T-helper 9 cell (primary cell): ENCODE measurements around the gene FRMD4A.
"Not testable (repeated sequence)": the region's sequence is repeated elsewhere in the genome, so short reads cannot be mapped to it uniquely, and the experiment has no call there.

Experiments
- DNase-seq: peaks from one replicate; pipeline ENCODE4 v3.0.0-alpha.2; 2020

The FRMD4A gene

GRCh38 chr10:13902868-13903587 is 427.7 kb downstream of the FRMD4A start:
- no peak for DNase-seq

- DNase-seq = no peak
These were observed 430.8 kb downstream of the FRMD4A start for GRCh38 chr10:13899941-13900340.

GRCh38 chr10:13896146-13896545 is 434.6 kb downstream of the FRMD4A start:
- DNase-seq = not testable (repeated sequence)

GRCh38 chr10:13894412-13895093 is 436.2 kb downstream of the FRMD4A start:
- DNase-seq = no peak

DNA sequence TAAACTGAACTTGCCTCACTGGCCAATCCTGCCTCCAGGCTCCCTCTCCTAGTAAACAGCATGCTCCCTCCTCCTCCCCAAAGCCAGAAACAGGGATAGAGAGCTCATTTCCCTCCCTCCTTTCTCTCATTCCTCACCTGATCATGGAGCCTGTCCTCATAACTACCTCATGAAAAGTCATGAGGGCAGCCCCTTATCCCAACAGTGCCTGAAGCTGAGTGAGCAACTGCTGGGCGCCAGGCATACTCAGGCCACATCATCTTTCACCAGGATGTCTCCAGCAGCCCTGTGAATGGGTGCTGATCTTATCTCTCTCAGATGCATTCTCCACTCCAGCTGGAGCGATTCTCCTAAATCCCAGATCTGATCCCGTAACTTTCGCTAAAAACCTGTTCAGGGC is 436.8 kb downstream of the FRMD4A start:
- DNase-seq = no peak

DNA sequence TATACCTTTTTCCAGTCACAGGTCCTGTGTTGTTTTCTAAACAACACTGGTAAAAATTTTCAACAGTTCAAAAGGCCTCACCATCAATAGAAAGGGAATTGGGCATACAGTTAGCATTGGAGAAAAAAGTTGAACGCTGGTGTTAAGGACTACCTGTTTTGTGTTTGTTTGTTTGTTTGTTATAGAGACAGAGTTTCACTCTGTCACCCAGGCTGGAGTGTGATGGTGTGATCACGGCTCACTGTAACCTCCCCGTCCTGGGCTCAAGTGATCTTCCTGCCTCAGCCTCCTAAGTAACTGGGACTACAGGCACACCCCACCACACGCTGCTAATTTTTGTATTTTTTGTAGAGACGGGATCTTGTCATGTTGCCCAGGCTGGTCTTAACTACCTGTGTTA is 437.9 kb downstream of the FRMD4A start:
- no peak for DNase-seq

DNA sequence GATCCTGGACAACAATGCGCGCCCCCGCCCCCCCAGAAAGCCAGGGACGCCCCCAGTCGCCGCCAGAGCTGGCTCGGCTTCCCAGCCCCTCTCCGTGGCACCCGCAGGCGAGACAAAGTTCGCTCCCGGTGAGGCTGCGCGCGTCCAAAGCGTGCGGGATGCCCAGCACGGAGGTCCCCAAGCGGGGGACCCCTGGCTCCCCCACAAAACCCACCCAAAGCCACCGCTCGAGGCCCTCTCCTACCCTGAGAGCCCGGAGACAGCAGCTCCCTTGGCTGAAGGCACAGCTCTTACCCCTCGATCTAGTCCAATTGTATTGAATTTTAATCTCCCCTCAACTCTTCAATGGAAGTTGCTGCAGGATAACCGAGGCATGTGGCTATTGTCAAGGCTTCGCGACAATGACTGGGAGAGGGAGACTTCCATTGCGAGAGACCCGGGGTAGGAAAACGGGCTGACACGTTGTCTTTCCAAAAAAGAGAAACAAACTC is 438.7 kb downstream of the FRMD4A start:
- no peak for DNase-seq

DNA sequence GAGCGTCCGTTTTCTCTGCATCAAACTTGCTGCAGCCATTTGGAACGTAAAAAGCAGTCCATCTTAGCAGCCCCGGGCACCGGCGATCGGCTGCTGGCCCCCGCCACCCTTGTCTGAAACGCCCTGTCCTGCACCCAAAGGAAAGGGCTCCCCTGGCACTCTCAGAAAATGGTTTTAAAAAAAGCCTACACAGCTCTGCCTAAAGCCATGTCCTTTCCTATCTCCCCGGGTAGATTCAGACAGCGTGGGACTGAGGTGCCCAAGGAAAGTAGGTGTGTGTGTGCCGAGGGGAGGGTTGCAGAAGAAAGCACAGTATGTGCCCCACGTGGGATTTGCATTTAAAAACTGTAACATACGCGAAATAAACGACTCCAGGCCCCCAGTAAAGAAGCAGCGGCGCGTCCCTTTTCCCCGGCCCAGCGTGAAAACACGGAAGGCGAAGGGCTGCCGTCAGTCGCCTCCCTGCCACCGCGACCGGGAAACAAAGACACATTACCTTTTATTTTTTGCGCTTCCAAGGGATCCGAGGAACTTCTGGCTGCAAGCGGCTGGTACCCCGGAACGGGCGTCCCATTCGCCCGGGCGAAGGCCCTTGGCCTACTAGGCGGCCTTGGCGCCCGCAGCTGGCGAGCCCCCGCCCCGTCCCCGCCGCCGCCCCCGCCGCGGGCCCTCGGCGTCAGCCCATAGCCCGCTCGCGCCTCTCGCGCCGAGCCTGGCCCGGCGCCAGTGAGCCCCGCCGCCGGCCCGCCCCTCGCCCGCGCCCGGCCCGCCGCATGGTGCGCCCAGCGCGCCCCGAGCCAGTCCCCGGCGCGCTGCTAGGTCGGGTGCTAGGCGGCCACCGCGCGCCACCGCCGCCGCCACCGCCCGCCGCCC is 439.4 kb downstream of the FRMD4A start:
- no peak for DNase-seq

DNA sequence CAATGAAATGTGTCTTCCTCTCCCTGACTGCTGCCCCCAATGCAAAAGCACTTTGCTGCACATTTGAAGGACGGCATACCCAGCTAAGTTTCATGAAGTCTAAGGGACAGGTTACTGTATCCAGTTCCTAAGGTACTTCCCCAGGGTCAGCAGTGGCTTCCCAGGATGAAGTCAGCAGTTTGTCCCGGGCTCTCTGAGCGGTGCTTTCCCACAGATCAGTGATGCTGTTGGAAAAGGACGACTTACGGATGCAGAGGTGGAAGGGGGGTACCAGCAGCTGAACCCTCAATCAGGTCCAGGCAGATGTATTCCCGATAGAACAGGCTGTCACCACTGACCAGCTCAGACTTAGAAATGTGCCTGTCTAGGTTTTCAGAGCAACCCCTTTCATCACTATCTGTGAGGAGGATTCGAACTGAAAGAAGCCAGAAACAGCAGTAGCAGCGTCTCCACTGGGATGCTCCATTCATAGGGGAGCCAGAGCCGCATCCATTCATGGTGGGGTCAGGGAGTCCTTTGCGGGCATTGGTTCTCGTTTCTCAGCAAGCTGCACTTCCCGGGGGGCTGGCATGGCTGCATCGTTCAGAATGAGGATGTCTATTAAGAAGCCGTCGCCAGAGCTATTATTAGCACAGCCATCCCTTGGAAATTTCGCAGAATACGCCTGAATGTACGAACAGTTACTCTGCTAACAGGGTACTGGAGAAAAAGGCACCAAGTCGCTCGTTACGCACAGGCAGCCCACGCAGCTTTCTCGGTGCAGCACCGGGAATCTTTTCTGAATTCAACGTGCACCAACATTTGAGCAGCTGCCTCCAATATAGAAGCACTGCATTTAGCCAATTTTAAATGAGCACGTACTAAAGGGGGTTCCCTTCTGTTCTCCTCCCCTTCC is 440.2 kb downstream of the FRMD4A start:
- DNase-seq = no peak

DNA sequence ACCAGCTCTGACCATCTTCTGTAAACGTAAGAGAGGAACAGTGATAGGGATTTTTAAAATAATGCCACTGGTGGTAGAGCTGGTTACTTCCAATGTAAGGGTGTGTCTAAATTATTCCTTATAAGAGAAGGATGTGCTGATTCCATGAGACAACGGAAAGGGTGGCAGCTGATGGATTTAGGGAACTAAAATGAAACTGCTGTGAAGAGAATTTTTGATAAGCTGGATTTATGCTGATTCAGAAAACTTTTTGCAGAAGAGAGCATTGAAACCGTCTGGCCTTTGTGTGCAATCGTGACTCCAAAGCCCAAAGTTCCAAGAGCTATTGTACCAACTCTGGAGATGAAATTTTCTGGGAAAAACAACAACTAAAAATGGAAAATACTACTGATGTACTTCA is 443.0 kb downstream of the FRMD4A start:
- no peak for DNase-seq

GRCh38 chr10:13885238-13885990 is 445.3 kb downstream of the FRMD4A start:
- no peak for DNase-seq

DNA sequence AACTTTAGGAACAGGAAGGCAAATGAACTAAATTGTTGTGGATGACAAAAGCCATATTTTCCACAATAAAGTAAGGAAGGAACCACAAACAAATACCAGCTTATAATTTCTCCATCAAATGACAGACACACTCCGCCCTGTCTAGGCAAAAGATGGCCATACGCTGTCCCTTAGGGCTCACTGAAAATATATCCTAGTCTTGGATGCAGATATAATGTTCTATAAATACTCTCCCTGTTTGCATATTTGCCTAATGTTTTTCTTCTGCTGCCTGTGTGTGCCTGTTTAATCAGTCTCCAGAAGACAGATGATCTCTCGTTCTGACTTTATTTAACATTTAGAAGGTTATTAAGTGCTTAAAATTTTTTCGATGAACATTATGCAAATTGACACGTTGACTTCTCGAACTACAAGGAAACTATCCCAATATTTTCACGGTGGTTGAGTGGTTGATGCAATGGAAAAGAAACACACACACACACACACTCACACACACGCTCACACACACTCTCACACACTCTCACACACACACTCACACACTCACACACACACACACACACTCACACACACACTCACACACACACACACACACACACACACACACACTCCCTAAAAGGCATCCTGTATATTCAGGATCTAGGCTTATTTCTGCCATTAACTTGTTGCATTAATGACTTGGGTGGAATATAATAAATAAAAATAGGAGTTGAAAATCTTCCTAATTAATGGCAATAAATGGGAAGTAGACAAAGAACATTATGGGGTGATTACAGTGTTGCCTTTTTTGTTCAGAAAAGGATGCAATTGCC is 446.9 kb downstream of the FRMD4A start:
- DNase-seq = no peak

DNA sequence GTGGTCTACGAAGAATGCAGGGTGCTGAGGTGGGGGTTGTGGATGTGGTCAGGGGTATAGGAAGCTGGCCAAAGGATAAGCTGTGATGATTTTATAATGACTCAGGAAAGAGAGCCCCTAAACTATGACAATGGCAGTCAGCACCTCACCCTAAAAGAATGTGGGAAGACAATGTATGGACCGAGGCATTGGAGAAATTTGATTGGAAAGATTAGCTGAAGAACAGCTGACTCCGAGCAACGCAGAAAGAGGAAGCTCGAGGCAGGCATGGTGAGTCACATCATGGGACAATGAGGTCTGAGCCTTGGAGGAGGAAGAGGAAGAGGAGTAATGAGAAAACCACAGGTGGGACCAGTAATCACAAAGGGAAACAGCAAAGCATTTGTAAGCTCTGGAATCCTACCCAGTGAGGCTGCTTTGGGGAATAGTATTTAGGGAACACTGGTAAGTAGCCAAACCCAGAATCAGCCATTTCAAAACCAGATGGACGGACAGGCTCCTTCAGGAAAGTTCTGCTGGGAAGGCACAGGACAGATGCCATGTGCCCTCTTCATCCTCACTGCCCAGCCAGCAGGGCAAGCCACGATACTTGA is 448.5 kb downstream of the FRMD4A start:
- no peak for DNase-seq

- DNase-seq = no peak
These were observed 450.0 kb downstream of the FRMD4A start for GRCh38 chr10:13880760-13881159.

DNA sequence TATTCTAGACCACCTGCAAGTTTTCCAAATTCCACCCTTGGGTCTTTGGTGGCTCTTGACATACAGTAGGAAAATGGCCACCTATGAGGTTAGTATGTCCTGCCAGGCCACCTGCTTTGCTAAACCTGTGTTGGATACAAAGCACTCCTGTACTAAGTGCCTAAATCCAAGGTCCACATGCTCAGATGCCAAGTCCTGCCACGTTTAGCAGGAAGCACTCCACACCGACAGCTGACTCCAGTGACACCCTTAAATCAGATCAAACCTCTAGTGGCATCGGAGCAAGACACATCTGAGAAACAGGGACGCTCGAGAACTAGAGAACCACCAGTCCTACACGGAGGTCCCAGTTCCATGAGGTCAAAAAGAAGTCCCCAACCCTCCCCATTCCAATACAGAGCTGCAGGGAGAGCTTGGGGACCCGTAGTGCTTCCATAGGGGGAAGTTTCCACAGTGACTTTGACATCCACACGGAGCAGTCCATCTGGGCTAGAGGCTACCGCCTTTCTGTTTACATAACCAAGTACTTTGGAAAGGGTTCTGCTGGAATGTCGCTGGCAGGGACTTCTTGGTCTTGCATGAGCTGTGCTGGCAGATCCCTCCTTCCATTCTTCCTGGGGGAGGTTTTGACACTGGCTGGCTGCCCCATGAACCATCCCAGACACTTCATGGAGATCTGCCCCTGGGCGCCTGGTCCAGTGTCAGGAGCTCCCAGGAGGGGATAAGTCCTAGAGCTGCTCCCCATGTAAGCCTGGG is 453.4 kb downstream of the FRMD4A start:
- no peak for DNase-seq

DNA sequence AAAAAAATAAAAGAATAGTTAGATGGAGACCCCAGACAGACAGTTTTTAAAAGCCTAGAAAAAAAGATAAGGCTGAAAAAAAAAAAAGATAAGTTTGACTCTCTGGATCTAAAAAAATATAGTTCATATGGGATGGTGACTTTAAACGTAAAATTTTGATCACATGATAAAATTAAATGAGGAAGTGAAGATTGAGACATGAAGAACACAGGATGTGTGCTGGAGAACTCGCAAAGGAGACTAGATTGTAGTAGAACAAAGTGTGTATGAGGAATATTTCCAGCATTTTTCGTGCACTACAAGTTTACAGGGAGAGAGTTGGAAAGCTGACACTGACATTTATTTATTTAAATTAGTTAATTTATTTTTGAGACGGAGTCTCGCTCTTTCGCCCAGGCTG is 457.5 kb downstream of the FRMD4A start:
- no peak for DNase-seq

- no peak for DNase-seq
These were observed 458.3 kb downstream of the FRMD4A start for GRCh38 chr10:13872411-13872810.

GRCh38 chr10:13871776-13872175 is 458.9 kb downstream of the FRMD4A start:
- no peak for DNase-seq

GRCh38 chr10:13871011-13871410 is 459.7 kb downstream of the FRMD4A start:
- no peak for DNase-seq

DNA sequence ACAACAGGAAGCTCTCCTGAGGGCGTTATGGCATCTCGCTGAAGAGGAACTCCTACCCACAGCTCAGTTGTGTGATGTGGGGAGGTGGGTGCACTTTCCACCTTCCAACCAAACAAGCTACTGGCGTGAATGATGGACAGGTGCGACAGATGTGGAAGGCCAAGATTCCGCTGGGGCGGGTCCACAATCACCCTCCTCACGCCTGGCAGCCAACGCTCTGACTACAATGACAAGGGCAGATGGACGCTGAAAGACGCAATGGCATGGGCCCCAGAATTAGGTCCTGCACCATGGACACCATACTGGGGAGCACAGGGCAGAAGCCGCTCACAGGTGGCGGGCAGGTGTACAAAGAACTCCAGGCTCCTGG is 461.4 kb downstream of the FRMD4A start:
- DNase-seq = no peak
